RWPE1 (cell line): ENCODE results near the gene SSMEM1.
"Not testable (repeated sequence)": the region's sequence is repeated elsewhere in the genome, so short reads cannot be mapped to it uniquely, and the experiment has no call there.

Source experiments
- CTCF ChIA-PET: fragments of 350-600 bp; sonication (Branson Sonifier 250); formaldehyde crosslinking; extraction: SDS; loops from one replicate; lab custom pipeline; 2021; lab: Yijun Ruan, JAX
- POLR2A ChIA-PET: fragments of 400-600 bp; formaldehyde crosslinking; extraction: SDS; loops from one replicate; lab custom pipeline; 2020; ENCODE audit warnings: antibody characterized with exemption; ENCODE audit not compliant: low non-redundant PET; lab: Yijun Ruan, JAX
- DNase-seq: peaks from one replicate; pipeline ENCODE4 v3.0.0; 2012; ENCODE audit warnings: low spot score
- H3K27ac ChIP-seq: fragments of 450-650 bp; 2 replicates; pipeline ENCODE4 v1.5.1; 2017
- TF ChIP-seq, protein P1 (sequence below): fragments of 450-650 bp; conservative IDR thresholded peaks from 2 replicates; pipeline ENCODE4 v1.5.1; 2017; ENCODE audit warnings: low read depth, mild to moderate bottlenecking

The SSMEM1 gene

GRCh38 chr7:130240240-130240639 is 32.6 kb downstream of the SSMEM1 start:
- ChIA-PET POLR2A (no interaction called here), CTCF (interaction anchor here (0.5 kb wide), 1 partner anchor 1569 kb away, joined by 3 read pairs; no protein-coding TSS in a partner anchor)
- H3K27ac ChIP-seq: no peak overlapping the region
- DNase-seq: no peak
- TF ChIP-seq, protein P1, sequence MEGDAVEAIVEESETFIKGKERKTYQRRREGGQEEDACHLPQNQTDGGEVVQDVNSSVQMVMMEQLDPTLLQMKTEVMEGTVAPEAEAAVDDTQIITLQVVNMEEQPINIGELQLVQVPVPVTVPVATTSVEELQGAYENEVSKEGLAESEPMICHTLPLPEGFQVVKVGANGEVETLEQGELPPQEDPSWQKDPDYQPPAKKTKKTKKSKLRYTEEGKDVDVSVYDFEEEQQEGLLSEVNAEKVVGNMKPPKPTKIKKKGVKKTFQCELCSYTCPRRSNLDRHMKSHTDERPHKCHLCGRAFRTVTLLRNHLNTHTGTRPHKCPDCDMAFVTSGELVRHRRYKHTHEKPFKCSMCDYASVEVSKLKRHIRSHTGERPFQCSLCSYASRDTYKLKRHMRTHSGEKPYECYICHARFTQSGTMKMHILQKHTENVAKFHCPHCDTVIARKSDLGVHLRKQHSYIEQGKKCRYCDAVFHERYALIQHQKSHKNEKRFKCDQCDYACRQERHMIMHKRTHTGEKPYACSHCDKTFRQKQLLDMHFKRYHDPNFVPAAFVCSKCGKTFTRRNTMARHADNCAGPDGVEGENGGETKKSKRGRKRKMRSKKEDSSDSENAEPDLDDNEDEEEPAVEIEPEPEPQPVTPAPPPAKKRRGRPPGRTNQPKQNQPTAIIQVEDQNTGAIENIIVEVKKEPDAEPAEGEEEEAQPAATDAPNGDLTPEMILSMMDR: no peak

DNA sequence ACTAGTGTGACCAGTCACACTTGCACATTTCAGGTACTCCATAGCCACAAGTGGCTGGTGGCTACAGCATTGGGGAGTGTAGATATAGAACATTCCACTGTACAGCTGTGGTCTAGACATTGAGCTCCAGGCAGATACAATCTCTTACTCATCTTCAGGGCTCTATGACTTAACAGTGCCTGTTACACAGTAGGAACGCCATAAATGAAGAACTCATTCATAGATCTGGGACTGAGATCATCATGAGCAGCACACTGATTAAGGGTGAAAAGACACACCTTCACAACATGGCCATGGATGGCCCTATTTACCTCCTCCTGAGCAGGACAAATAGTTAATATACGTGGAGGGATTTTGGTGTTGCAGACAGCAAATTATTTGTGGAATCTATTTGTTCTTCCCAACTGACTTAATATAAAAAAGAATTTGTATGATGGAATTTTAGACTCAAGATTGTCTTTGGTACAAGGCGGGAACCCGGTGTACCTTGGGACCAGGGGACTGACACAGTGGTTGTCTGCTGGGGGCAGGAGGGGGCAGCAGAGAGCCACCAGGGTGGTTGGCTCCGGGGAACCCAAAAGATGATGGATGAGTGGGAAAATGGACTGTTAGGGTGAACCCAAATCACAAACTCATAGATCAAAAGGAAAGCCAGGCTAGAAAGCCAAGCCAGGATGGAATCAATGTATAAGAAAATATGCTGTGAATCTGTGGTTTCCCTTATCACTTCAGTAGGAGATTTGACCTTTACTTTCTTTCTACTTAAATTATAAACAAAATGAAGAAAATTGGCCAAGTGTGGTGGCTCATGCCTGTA is 34.7 kb downstream of the SSMEM1 start:
- POLR2A ChIA-PET: no interaction called here
- CTCF ChIA-PET: no interaction called here
- H3K27ac ChIP-seq: no peak overlapping the region
- DNase-seq: peak; percentile 46
- TF ChIP-seq, protein P1: peak; percentile 81

DNA sequence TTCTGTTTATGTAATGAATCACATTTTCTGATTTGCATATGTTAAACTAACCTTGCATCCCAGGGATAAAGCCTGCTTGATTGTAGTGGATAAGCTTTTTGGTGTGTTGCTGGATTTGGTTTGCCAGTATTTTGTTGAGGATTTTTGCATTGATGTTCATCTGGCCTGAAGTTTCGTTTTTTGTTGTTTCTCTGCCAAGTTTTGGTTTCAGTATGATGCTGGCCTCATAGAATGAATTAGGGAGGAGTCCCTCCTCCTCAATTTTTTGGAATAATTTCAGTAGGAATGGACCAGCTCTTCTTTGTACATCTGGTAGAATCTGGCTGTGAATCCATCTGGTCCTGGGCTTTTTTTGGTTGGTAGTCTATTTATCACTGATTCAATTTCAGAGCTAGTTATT is 35.8 kb downstream of the SSMEM1 start:
- POLR2A ChIA-PET, H3K27ac ChIP-seq, DNase-seq: not testable (repeated sequence)
- CTCF ChIA-PET: interaction anchor here (0.6 to 0.7 kb wide), 4 partner anchors 119 to 1582 kb away, joined by 3 to 4 read pairs (median 4); no protein-coding TSS in a partner anchor

DNA sequence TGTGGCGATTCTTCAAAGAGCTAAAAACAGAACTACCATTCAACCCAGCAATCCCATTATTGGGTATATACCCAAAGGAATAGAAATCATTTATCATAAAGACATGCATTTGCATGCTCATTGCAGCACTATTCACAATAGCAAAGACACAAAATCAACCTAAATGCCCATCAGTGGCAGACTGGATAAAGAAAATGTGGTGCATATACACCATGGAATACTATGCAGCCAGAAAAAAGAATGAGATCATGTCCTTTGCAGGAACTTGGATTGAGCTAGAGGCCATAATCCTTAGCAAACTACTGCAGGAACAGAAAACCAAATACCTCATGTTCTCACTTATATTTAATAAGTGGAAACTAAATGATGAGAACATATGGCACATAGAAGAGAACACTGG is 38.8 kb downstream of the SSMEM1 start:
- CTCF ChIA-PET: not testable (repeated sequence)

GRCh38 chr7:130248842-130249241 is 41.2 kb downstream of the SSMEM1 start:
- POLR2A ChIA-PET, CTCF ChIA-PET, DNase-seq, H3K27ac ChIP-seq: not testable (repeated sequence)

More for the DNA sequence above, 38.8 kb downstream of the SSMEM1 start:
- H3K27ac ChIP-seq, DNase-seq, POLR2A ChIA-PET: not testable (repeated sequence)

- CTCF ChIA-PET, POLR2A ChIA-PET, H3K27ac ChIP-seq, DNase-seq: not testable (repeated sequence)
Measured at GRCh38 chr7:130249626-130250025, 42.0 kb downstream of the SSMEM1 start.

DNA sequence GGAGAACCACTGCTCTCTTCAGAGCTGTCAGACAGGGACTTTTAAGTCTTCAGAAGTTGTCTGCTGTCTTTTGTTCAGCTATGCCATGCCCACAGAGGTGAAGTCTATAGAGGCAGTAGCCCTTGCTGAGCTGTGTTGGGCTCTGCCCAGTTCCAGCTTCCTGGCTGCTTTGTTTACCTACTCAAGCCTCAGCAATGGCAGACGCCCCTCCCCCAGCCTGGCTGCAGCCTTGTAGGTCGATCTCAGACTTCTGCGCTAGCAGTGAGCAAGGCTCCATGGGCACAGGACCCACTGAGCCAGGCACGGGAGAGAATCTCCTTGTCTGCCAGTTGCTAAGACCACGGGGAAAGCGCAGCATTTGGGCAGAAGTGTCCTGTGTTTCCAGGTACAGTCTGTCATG is 46.9 kb downstream of the SSMEM1 start:
- DNase-seq: no peak
- TF ChIP-seq, protein P1: no peak
- CTCF ChIA-PET: no interaction called here
- no peak overlapping the region for H3K27ac ChIP-seq
- POLR2A ChIA-PET: no interaction called here

GRCh38 chr7:130256704-130257103 is 49.0 kb downstream of the SSMEM1 start:
- no peak overlapping the region for H3K27ac ChIP-seq
- TF ChIP-seq, protein P1: no peak
- CTCF ChIA-PET: no interaction called here
- POLR2A ChIA-PET: no interaction called here
- no peak for DNase-seq
